SK-N-MC (cell line): Measurements from ENCODE around the gene MGAT4B.

Source experiments
- EZH2 ChIP-seq: fragments of 200-600 bp; sonication (generic); IDR thresholded peaks from one replicate; pipeline ENCODE4 v1.6.1; 2017; ENCODE audit warnings: antibody characterized with exemption
- FOXP2 ChIP-seq: optimal IDR thresholded peaks from 2 replicates; pipeline ENCODE3; 2011; ENCODE audit warnings: mild to moderate bottlenecking, moderate library complexity; ENCODE audit not compliant: insufficient read depth; ENCODE audit errors: extremely low read length, control extremely low read depth
- POLR2AphosphoS5 ChIP-seq: IDR thresholded peaks from 2 replicates; pipeline ENCODE4 v1.6.1; 2012; ENCODE audit warnings: mild to moderate bottlenecking, low read depth, low read length, borderline replicate concordance

GRCh38 chr5:179794575-179794974 lies 12.1 kb downstream of the MGAT4B start:
- TF ChIP-seq POLR2AphosphoS5 (no peak), EZH2 (no peak), FOXP2 (no peak)
